Stimulated activated CD4-positive, alpha-beta T cell treated with anti-CD3 and anti-CD28 coated beads, Interleukin-4, amount 100 ng/mL, for 1 hour (primary cell): ENCODE measurements around the gene ZNF488.
"Not testable (repeated sequence)": the region's sequence is repeated elsewhere in the genome, so short reads cannot be mapped to it uniquely, and the experiment has no call there.

ENCODE experiments used
- DNase-seq: peaks from one replicate; pipeline ENCODE4 v3.0.0-alpha.2; 2020

The ZNF488 gene

GRCh38 chr10:47384148-47384921 is at the start of gene ZNF488:
TSS of gene ZNF488 (minus strand) at chr10:47384293. CDS start at chr10:47368829, 15,464 bp downstream.
- DNase-seq = peak; percentile 76

GRCh38 chr10:47425813-47426419 is 41.8 kb upstream of the ZNF488 start:
- DNase-seq = no peak

- no peak for DNase-seq
These were observed 40.1 kb upstream of the ZNF488 start for GRCh38 chr10:47424231-47424630.

- DNase-seq = no peak
These were observed 39.4 kb upstream of the ZNF488 start for GRCh38 chr10:47423476-47423875.

GRCh38 chr10:47421057-47421952 is 37.2 kb upstream of the ZNF488 start:
- DNase-seq = no peak

GRCh38 chr10:47420305-47421056 is 36.4 kb upstream of the ZNF488 start:
- no peak for DNase-seq

GRCh38 chr10:47419421-47419820 is 35.3 kb upstream of the ZNF488 start:
- DNase-seq = no peak

GRCh38 chr10:47418966-47419365 is 34.9 kb upstream of the ZNF488 start:
- no peak for DNase-seq

GRCh38 chr10:47418321-47418720 is 34.2 kb upstream of the ZNF488 start:
- no peak for DNase-seq

- DNase-seq = not testable (repeated sequence)
These were observed 32.5 kb upstream of the ZNF488 start for GRCh38 chr10:47416305-47417218.

- no peak for DNase-seq
These were observed 31.6 kb upstream of the ZNF488 start for GRCh38 chr10:47415520-47416304.

GRCh38 chr10:47414752-47415519 is 30.8 kb upstream of the ZNF488 start:
- DNase-seq = no peak

GRCh38 chr10:47414227-47414592 is 30.1 kb upstream of the ZNF488 start:
- no peak for DNase-seq

- DNase-seq = no peak
These were observed 29.6 kb upstream of the ZNF488 start for GRCh38 chr10:47413531-47414226.

GRCh38 chr10:47412869-47413268 is 28.8 kb upstream of the ZNF488 start:
- DNase-seq = no peak

- DNase-seq = no peak
These were observed 28.2 kb upstream of the ZNF488 start for GRCh38 chr10:47412177-47412730.

GRCh38 chr10:47410862-47411261 is 26.8 kb upstream of the ZNF488 start:
- no peak for DNase-seq

GRCh38 chr10:47410271-47410670 is 26.2 kb upstream of the ZNF488 start:
- no peak for DNase-seq

- no peak for DNase-seq
These were observed 25.8 kb upstream of the ZNF488 start for GRCh38 chr10:47409866-47410256.
